B cell (primary cell): Measurements from ENCODE around the gene TNFRSF1B. TPM values are rescaled to one million over a fixed set of nuclear protein-coding genes. Genes with fewer than 3 reads are reported as not detected.

Source experiments
- ATAC-seq: fragments of 200-7000 bp; cut with Tn5 transposase; one replicate; pipeline ENCODE4 v1.10.0; 2021; ENCODE audit warnings: low read depth, mild to moderate bottlenecking, moderate number of reproducible peaks, moderate library complexity
- CTCF ChIA-PET: fragments of 350-600 bp; sonication (Branson Sonifier 250); formaldehyde crosslinking; loops from one replicate; lab custom pipeline; 2021; ENCODE audit warnings: antibody characterized with exemption, inconsistent platforms; lab: Charles Lee
- POLR2A ChIA-PET: fragments of 350-600 bp; sonication (Branson Sonifier 250); formaldehyde crosslinking; loops from one replicate; lab custom pipeline; 2021; ENCODE audit warnings: antibody characterized with exemption; lab: Charles Lee
- DNase-seq: peaks from one replicate; pipeline ENCODE4 v3.0.0; 2013
- H2AFZ ChIP-seq: 2 replicates; pipeline ENCODE4 v1.6.1; 2012; ENCODE audit warnings: mild to moderate bottlenecking, low read depth, low read length; ENCODE audit not compliant: insufficient read depth, poor library complexity, severe bottlenecking
- H3K27ac ChIP-seq, 2 donors: 1 replicate in 1 of 2; 2 replicates in 1 of 2; pipeline ENCODE4 v1.5.1; 2012 to 2013; ENCODE audit warnings: low read length in 2 of 2, mild to moderate bottlenecking in 2 of 2, moderate library complexity in 1 of 2
- H3K27me3 ChIP-seq, 4 experiments: fragments of 200-600 bp in 1 of 4; sonication (generic) in 1 of 4; replicated peaks in 1 of 4; 1 replicate in 2 of 4; 2 replicates in 2 of 4; pipeline versions ENCODE4 v1.6.1 to v1.7.0; 2013 to 2016; ENCODE audit warnings: low read length in 3 of 4, mild to moderate bottlenecking in 2 of 4, mixed read lengths in 1 of 4, moderate library complexity in 1 of 4; ENCODE audit not compliant: insufficient read depth in 4 of 4, control insufficient read depth in 3 of 4; ENCODE audit errors: control extremely low read depth in 1 of 4
- H3K36me3 ChIP-seq, 2 experiments: replicated peaks in 1 of 2; 1 replicate in 1 of 2; 2 replicates in 1 of 2; pipeline versions ENCODE4 v1.6.1 to v1.7.1; 2013; ENCODE audit warnings: low read length in 1 of 2; ENCODE audit not compliant: insufficient read depth in 2 of 2, control insufficient read depth in 1 of 2; ENCODE audit errors: control extremely low read depth in 1 of 2, extremely low read depth in 1 of 2
- H3K4me1 ChIP-seq, 2 donors: fragments of 200-600 bp in 1 of 2; sonication (generic) in 1 of 2; 1 replicate in 1 of 2; 2 replicates in 1 of 2; pipeline versions ENCODE4 v1.5.1 to v1.6.1; 2013 to 2017; ENCODE audit warnings: low read length in 2 of 2; ENCODE audit not compliant: control insufficient read depth in 2 of 2, insufficient read depth in 2 of 2
- H3K4me2 ChIP-seq: replicated peaks from 2 replicates; pipeline ENCODE3; 2012; ENCODE audit warnings: mild to moderate bottlenecking, low read depth, low read length; ENCODE audit not compliant: poor library complexity, severe bottlenecking
- H3K4me3 ChIP-seq, 5 experiments: fragments of 200-600 bp in 1 of 5; sonication (generic) in 1 of 5; 1 replicate in 3 of 5; 2 replicates in 2 of 5; pipeline versions ENCODE4 v1.5.1 to v1.7.0; 2011 to 2016; ENCODE audit warnings: low read length in 4 of 5, mild to moderate bottlenecking in 4 of 5, low read depth in 2 of 5, control low read depth in 1 of 5, moderate library complexity in 1 of 5; ENCODE audit not compliant: insufficient read depth in 1 of 5; ENCODE audit errors: control extremely low read depth in 1 of 5, extremely low read depth in 1 of 5
- H3K79me2 ChIP-seq: fragments of 200-600 bp; sonication (generic); one replicate; pipeline ENCODE4 v1.6.0; 2016; ENCODE audit warnings: low read length; ENCODE audit not compliant: control insufficient read depth, insufficient read depth
- H3K9ac ChIP-seq: fragments of 200-600 bp; sonication (generic); 2 replicates; pipeline ENCODE4 v1.6.1; 2017; ENCODE audit warnings: mild to moderate bottlenecking, low read length, moderate library complexity
- H3K9me3 ChIP-seq, 3 donors: one replicate each; pipeline versions ENCODE4 v1.6.1 to v1.7.1; 2013; ENCODE audit warnings: low read length in 2 of 3; ENCODE audit not compliant: control insufficient read depth in 2 of 3, insufficient read depth in 1 of 3; ENCODE audit errors: control extremely low read depth in 1 of 3
- H4K20me1 ChIP-seq: 2 replicates; pipeline ENCODE4 v1.6.0; 2012; ENCODE audit warnings: mild to moderate bottlenecking, low read length; ENCODE audit not compliant: insufficient read depth, control insufficient read depth, poor library complexity, severe bottlenecking
- H3K27ac Mint-ChIP-seq: one replicate; pipeline ENCODE4 v1.8.0; 2021; ENCODE audit warnings: mixed read lengths
- H3K27me3 Mint-ChIP-seq: one replicate; pipeline ENCODE4 v1.8.0; 2021; ENCODE audit warnings: mixed read lengths
- H3K4me1 Mint-ChIP-seq: one replicate; pipeline ENCODE4 v1.8.0; 2021; ENCODE audit warnings: mixed read lengths
- H3K4me3 Mint-ChIP-seq: one replicate; pipeline ENCODE4 v1.8.0; 2021; ENCODE audit warnings: mixed read lengths
- H3K9me3 Mint-ChIP-seq: one replicate; pipeline ENCODE4 v1.8.0; 2022; ENCODE audit warnings: mixed read lengths; ENCODE audit not compliant: insufficient read depth
- EZH2 ChIP-seq: IDR thresholded peaks from 2 replicates; pipeline ENCODE4 v1.6.1; 2012; ENCODE audit warnings: borderline replicate concordance, low read depth, mild to moderate bottlenecking, moderate library complexity, low read length; ENCODE audit not compliant: insufficient read depth, poor library complexity, severe bottlenecking
- WGBS: methylation state at CpG from one replicate; pipeline ENCODE4 v1.1.5; 2013; ENCODE audit warnings: missing lambda C conversion rate; ENCODE audit not compliant: insufficient coverage; 5-methylcytosine and 5-hydroxymethylcytosine counted together
- intact Hi-C: fragments of 100-400 bp; cut with micrococcal nuclease; formaldehyde crosslinking; loops from one replicate; pipeline ENCODE4 v1.10.0; 2022
- polyA plus RNA-seq: library from polyadenylated mRNA; depleted of rRNA; stranded (reverse); fragments of >200 nt; gene quantifications from 2 replicates; pipeline ENCODE4 v1.2.3, GENCODE V29; 2012
- total RNA-seq, 2 donors: library from RNA; stranded (reverse); fragments of 120-200 nt in 1 of 2; gene quantifications; 1 replicate in 1 of 2; 2 replicates in 1 of 2; pipeline versions ENCODE4 v1.2.3 to v1.2.4, GENCODE V29; 2013 to 2022
- TF ChIP-seq, protein P1 (sequence below): fragments of 200-600 bp; IDR thresholded peaks from one replicate; pipeline ENCODE4 v1.8.0; 2022; ENCODE audit warnings: antibody characterized with exemption, mild to moderate bottlenecking

The TNFRSF1B gene
- total and polyA plus RNA-seq, 2 donors (not counting 1 experiment from before 2014, with no cell fraction given), result 37.7 to 99.4 TPM

DNA sequence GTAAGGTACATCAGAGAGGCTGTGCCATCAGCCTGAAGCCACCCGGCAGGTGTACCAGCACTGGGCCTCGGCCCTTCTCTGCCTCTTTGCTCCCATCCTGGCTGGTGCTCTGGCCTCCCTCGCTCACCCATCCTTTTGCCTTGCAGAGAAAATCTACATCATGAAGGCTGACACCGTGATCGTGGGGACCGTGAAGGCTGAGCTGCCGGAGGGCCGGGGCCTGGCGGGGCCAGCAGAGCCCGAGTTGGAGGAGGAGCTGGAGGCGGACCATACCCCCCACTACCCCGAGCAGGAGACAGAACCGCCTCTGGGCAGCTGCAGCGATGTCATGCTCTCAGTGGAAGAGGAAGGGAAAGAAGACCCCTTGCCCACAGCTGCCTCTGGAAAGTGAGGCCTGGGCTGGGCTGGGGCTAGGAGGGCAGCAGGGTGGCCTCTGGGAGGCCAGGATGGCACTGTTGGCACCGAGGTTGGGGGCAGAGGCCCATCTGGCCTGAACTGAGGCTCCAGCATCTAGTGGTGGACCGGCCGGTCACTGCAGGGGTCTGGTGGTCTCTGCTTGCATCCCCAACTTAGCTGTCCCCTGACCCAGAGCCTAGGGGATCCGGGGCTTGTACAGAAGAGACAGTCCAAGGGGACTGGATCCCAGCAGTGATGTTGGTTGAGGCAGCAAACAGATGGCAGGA, 24.5 kb upstream of the TNFRSF1B start:
- H3K27me3 Mint-ChIP-seq, result no peaks in the 10 kb centered on the region
- Histone ChIP-seq H3K79me2 (no peaks in the 10 kb centered on the region), H3K36me3 (no peaks in the 10 kb centered on the region), H4K20me1 (no peaks in the 10 kb centered on the region), H2AFZ (no peak overlapping the region), H3K27me3 (no peaks in the 10 kb centered on the region), H3K4me2 (peak overlapping the region; percentile 52), H3K9me3 (peaks cover 0 to 10% (median 0%) of the 10 kb centered on the region in 3 donors), H3K4me1 (peaks cover 39 to 67% of the 10 kb centered on the region in 2 donors), H3K9ac (no peak overlapping the region), H3K4me3 (no peak overlapping the region), H3K27ac (no peak overlapping the region)
- POLR2A ChIA-PET, result interaction anchor here (0.7 to 5.0 kb wide), 2 partner anchors 9 kb away, joined by 3 to 30 read pairs; no protein-coding TSS in a partner anchor
- no peak for DNase-seq
- no peak for ATAC-seq
- CTCF ChIA-PET, result interaction anchor here (0.6 to 15.1 kb wide), 6 partner anchors 9 to 55 kb away, joined by 3 to 169 read pairs (median 4); no protein-coding TSS in a partner anchor
- TF ChIP-seq, protein P1, sequence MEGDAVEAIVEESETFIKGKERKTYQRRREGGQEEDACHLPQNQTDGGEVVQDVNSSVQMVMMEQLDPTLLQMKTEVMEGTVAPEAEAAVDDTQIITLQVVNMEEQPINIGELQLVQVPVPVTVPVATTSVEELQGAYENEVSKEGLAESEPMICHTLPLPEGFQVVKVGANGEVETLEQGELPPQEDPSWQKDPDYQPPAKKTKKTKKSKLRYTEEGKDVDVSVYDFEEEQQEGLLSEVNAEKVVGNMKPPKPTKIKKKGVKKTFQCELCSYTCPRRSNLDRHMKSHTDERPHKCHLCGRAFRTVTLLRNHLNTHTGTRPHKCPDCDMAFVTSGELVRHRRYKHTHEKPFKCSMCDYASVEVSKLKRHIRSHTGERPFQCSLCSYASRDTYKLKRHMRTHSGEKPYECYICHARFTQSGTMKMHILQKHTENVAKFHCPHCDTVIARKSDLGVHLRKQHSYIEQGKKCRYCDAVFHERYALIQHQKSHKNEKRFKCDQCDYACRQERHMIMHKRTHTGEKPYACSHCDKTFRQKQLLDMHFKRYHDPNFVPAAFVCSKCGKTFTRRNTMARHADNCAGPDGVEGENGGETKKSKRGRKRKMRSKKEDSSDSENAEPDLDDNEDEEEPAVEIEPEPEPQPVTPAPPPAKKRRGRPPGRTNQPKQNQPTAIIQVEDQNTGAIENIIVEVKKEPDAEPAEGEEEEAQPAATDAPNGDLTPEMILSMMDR, result no peak
- no peak for TF ChIP-seq EZH2
- H3K27ac Mint-ChIP-seq, result peak overlapping the region; percentile 93
- H3K9me3 Mint-ChIP-seq, result no peaks in the 10 kb centered on the region
- intact Hi-C loops, result loop anchor here (5.0 kb wide), 1 partner anchor 40 kb away; no protein-coding TSS in a partner anchor
- WGBS, result 95% methylated on average over 16 of the region's 18 CpGs
- H3K4me1 Mint-ChIP-seq, result peaks cover 63% of the 10 kb centered on the region
- H3K4me3 Mint-ChIP-seq, result no peak overlapping the region
